ENCODE measurements around the gene C12orf54.

GRCh38 chr12:48451372-48451771, 30.9 kb upstream of the C12orf54 start:
- TF ChIP-seq, protein P1, sequence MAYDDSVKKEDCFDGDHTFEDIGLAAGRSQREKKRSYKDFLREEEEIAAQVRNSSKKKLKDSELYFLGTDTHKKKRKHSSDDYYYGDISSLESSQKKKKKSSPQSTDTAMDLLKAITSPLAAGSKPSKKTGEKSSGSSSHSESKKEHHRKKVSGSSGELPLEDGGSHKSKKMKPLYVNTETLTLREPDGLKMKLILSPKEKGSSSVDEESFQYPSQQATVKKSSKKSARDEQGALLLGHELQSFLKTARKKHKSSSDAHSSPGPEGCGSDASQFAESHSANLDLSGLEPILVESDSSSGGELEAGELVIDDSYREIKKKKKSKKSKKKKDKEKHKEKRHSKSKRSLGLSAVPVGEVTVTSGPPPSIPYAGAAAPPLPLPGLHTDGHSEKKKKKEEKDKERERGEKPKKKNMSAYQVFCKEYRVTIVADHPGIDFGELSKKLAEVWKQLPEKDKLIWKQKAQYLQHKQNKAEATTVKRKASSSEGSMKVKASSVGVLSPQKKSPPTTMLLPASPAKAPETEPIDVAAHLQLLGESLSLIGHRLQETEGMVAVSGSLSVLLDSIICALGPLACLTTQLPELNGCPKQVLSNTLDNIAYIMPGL (CRISPR knock-in tag; IDR thresholded peaks at IDR 0.05; ENCODE audit: borderline replicate concordance in 1 of 2, low read depth in 1 of 2) = no peak
- TF ChIP-seq ZNF331 (CRISPR knock-in tag; IDR thresholded peaks at IDR 0.05) = no peak
- no peak for TF ChIP-seq ATF7 (IDR thresholded peaks at IDR 0.05)
- no peak for TF ChIP-seq ATF7 (CRISPR knock-in tag; IDR thresholded peaks at IDR 0.05)
- TF ChIP-seq CHD2 (IDR thresholded peaks at IDR 0.05; ENCODE audit: low read depth, low read length) = no peak
- no peak for TF ChIP-seq E2F5 (CRISPR knock-in tag; conservative IDR thresholded peaks at IDR 0.05)
- no peak for TF ChIP-seq SMARCE1 (IDR thresholded peaks at IDR 0.05; ENCODE audit: borderline replicate concordance)
- no peak for TF ChIP-seq CTCF (CRISPR knock-in tag; IDR thresholded peaks at IDR 0.05)
- TF ChIP-seq ZSCAN9 (CRISPR knock-in tag; IDR thresholded peaks at IDR 0.05; ENCODE audit: borderline replicate concordance) = no peak
- TF ChIP-seq HDAC6 (IDR thresholded peaks at IDR 0.05; ENCODE audit: low read depth, low read length) = no peak
- TF ChIP-seq ZNF326 (CRISPR knock-in tag; IDR thresholded peaks at IDR 0.05; ENCODE audit: borderline replicate concordance) = no peak
- TF ChIP-seq KAT2B (IDR thresholded peaks at IDR 0.05; ENCODE audit: borderline replicate concordance, low read depth, low read length) = no peak
- TF ChIP-seq ZNF713 (CRISPR knock-in tag; IDR thresholded peaks at IDR 0.05) = no peak
